GM13977 (cell line): Measurements from ENCODE around the gene ZFYVE9.

Source experiments
- DNase-seq: peaks from one replicate; pipeline ENCODE4 v3.0.0; 2012; ENCODE audit warnings: low spot score
- CTCF ChIP-seq: IDR thresholded peaks from 2 replicates; pipeline ENCODE4 v1.5.1; 2012; ENCODE audit warnings: mild to moderate bottlenecking, control low read depth; ENCODE audit not compliant: insufficient read depth; ENCODE audit errors: extremely low read depth, missing control alignments
- in situ Hi-C: fragments of 300-500 bp; cut with MboI; formaldehyde crosslinking; loops from one replicate; pipeline ENCODE4 v1.12.0; 2022; ENCODE audit warnings: low sequenced_read_pairs, low pct_unique_long_range_greater_than_20kb, mixed read lengths, inconsistent platforms; ENCODE audit not compliant: unreplicated experiment

The ZFYVE9 gene

DNA sequence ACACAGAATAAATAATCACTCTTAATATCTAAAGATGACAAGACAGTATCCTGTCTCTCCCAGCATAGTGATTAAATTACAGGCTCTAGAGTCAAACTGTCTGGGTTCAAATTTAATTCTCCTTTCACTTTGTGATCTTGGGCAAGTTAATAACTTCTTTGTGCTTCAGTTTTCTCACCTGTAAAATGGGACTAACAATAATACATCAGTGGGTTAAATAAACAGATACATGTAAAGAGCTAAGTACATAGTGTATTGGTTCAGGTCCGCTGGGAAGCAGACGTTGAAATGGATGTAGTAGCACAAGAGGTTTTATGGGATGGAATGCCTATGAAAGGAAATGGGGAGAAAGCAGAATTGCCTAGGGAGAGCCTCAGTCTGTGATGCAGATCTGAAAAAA is 10.7 kb downstream of the ZFYVE9 start:
- no peak for TF ChIP-seq CTCF
- in situ Hi-C loops, result no loop called here
- DNase-seq, result no peak

DNA sequence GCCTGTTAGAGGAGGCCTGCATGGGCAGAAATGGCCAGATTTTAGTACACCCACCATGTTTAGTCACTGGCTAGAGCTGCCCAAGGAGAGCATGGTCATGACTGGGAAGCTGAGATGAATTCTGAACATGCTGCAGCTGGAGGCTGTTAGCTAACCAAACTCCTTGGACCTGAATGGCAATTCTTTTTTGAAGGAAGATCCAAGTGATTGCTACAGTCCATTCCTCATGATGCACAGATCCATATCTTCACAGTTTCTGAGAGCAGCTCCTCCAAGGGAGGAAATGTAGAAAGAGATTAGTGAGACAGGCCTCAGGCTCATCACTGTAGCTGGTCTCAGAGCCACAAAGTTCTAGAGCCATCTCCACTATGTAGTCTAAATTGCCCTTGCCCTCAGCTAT is 11.1 kb downstream of the ZFYVE9 start:
- DNase-seq, result no peak
- in situ Hi-C loops, result no loop called here
- TF ChIP-seq CTCF, result no peak

DNA sequence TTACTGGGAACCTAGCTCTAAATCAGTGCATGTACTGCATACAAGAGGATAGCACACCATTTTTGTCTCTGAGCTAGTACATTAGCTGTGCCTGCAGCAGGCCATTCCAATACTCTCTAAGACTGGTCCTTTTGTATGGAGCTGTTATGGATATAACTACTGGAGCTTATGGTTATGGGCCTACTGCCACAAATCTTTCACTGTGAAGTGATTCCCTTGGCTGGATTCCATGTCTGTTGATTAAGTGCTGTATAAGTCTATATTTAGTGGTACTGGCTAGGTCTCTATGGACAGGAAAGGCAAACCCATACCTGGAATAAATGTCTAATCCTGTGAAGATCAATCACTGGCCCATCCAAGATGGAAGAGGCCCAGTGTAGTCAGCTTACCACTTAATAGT is 12.0 kb downstream of the ZFYVE9 start:
- no peak for TF ChIP-seq CTCF
- in situ Hi-C loops, result no loop called here
- DNase-seq, result no peak

DNA sequence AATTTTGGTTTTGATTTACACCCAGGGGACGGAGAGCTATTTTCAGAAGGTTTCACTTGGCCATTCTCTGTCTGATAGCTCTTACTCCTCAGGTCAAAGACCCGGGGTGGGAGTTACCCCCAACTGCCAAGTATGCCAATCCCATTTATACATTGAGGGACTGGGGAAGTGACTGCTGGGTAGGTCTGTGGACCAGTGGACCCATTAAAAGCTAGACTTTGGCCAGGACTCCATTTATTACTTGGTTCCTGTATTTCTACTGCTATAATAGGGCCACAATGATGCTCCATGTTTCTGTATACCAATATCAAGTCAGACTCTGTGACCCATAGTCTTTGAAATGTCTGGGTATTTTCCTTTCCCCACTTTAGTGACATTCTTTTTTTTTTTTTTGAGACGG is 14.6 kb downstream of the ZFYVE9 start:
- in situ Hi-C loops, result no loop called here
- no peak for DNase-seq
- no peak for TF ChIP-seq CTCF

GRCh38 chr1:52157582-52157981 is 15.7 kb downstream of the ZFYVE9 start:
- no peak for DNase-seq
- no peak for TF ChIP-seq CTCF
- in situ Hi-C loops, result no loop called here

GRCh38 chr1:52158218-52158617 is 16.3 kb downstream of the ZFYVE9 start:
- no peak for DNase-seq
- in situ Hi-C loops, result no loop called here
- TF ChIP-seq CTCF, result no peak
